ENCODE results near the gene PHLDB2.
A peak's percentile ranks its signal among the peaks of the same experiment; 100 is the strongest.

The PHLDB2 gene

GRCh38 chr3:111937871-111938270 is 78.8 kb downstream of the PHLDB2 start:
- Histone ChIP-seq H3K36me3 (ENCODE audit: low read depth) (peaks cover 88% of the 10 kb centered on the region), H3K9me3 (ENCODE audit: severe bottlenecking) (no peaks in the 10 kb centered on the region), H3K4me1 (ENCODE audit: insufficient read depth, poor library complexity, severe bottlenecking) (peaks cover 50% of the 10 kb centered on the region), H3K27ac (ENCODE audit: poor library complexity, severe bottlenecking) (peak overlapping the region; percentile 99), H3K4me3 (ENCODE audit: severe bottlenecking) (no peak overlapping the region), H3K27me3 (ENCODE audit: insufficient read depth, poor library complexity, severe bottlenecking) (no peaks in the 10 kb centered on the region)
- no peak for TF ChIP-seq CTCF (IDR thresholded peaks at IDR 0.05; ENCODE audit: poor library complexity, severe bottlenecking)
- no peak for ATAC-seq (ENCODE audit: low read depth)
- no peak for DNase-seq (ENCODE audit: low spot score)

DNA sequence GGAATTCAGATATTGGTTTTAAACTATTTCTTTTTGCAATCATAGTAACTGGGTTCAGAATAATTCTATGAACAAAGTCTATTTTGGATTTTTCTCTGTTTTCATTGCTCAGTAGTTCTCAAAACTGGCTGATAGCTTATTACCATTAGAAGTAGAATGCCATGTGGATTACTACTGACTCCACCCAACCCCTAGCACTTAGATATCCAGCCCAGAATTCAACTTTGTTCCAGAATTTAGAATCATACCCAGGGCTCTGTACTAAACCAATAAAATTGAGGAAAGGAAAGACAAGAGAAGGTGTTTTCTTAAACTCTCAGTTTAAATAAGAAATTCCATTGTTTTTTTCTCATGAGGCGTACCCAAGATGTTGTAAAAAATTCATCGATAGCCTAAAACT is 80.8 kb downstream of the PHLDB2 start:
- no peaks in the 10 kb centered on the region for H3K9me3 ChIP-seq (ENCODE audit: severe bottlenecking)
- H3K4me1 ChIP-seq (ENCODE audit: insufficient read depth, poor library complexity, severe bottlenecking): peaks cover 54% of the 10 kb centered on the region
- ATAC-seq (ENCODE audit: low read depth): no peak
- H3K36me3 ChIP-seq (ENCODE audit: low read depth): peaks cover 90% of the 10 kb centered on the region
- H3K4me3 ChIP-seq (ENCODE audit: severe bottlenecking): no peak overlapping the region
- H3K27me3 ChIP-seq (ENCODE audit: insufficient read depth, poor library complexity, severe bottlenecking): no peaks in the 10 kb centered on the region
- TF ChIP-seq CTCF (IDR thresholded peaks at IDR 0.05; ENCODE audit: poor library complexity, severe bottlenecking): no peak
- H3K27ac ChIP-seq (ENCODE audit: poor library complexity, severe bottlenecking): peak overlapping the region; percentile 14
- DNase-seq (ENCODE audit: low spot score): no peak

- Histone ChIP-seq H3K27ac (ENCODE audit: poor library complexity, severe bottlenecking) (peak overlapping the region; percentile 65), H3K9me3 (ENCODE audit: severe bottlenecking) (no peaks in the 10 kb centered on the region), H3K4me3 (ENCODE audit: severe bottlenecking) (no peak overlapping the region), H3K27me3 (ENCODE audit: insufficient read depth, poor library complexity, severe bottlenecking) (no peaks in the 10 kb centered on the region), H3K36me3 (ENCODE audit: low read depth) (peaks cover 98% of the 10 kb centered on the region), H3K4me1 (ENCODE audit: insufficient read depth, poor library complexity, severe bottlenecking) (peaks cover 19% of the 10 kb centered on the region)
- TF ChIP-seq CTCF (IDR thresholded peaks at IDR 0.05; ENCODE audit: poor library complexity, severe bottlenecking): no peak
- peak; percentile 51; the same call in 2 of the 3 replicates for ATAC-seq (ENCODE audit: low read depth)
- DNase-seq (ENCODE audit: low spot score): no peak
These were observed 84.5 kb downstream of the PHLDB2 start for GRCh38 chr3:111943533-111943932.

GRCh38 chr3:111944372-111944771 is 85.3 kb downstream of the PHLDB2 start:
- ATAC-seq (ENCODE audit: low read depth): peak; percentile 29; the same call in 1 of the 3 replicates
- TF ChIP-seq CTCF (IDR thresholded peaks at IDR 0.05; ENCODE audit: poor library complexity, severe bottlenecking): no peak

GRCh38 chr3:111947231-111947630 is 88.2 kb downstream of the PHLDB2 start:
- peaks cover 97% of the 10 kb centered on the region for H3K36me3 ChIP-seq (ENCODE audit: low read depth)
- ATAC-seq (ENCODE audit: low read depth): no peak
- no peak overlapping the region for H3K4me3 ChIP-seq (ENCODE audit: severe bottlenecking)
- H3K27ac ChIP-seq (ENCODE audit: poor library complexity, severe bottlenecking): no peak overlapping the region
- no peak for DNase-seq (ENCODE audit: low spot score)
- no peaks in the 10 kb centered on the region for H3K9me3 ChIP-seq (ENCODE audit: severe bottlenecking)
- TF ChIP-seq CTCF (IDR thresholded peaks at IDR 0.05; ENCODE audit: poor library complexity, severe bottlenecking): no peak
- no peaks in the 10 kb centered on the region for H3K27me3 ChIP-seq (ENCODE audit: insufficient read depth, poor library complexity, severe bottlenecking)
- peaks cover 19% of the 10 kb centered on the region for H3K4me1 ChIP-seq (ENCODE audit: insufficient read depth, poor library complexity, severe bottlenecking)

More at GRCh38 chr3:111944372-111944771, 85.3 kb downstream of the PHLDB2 start:
- no peak for DNase-seq (ENCODE audit: low spot score)
- Histone ChIP-seq H3K36me3 (ENCODE audit: low read depth) (peaks cover 98% of the 10 kb centered on the region), H3K4me1 (ENCODE audit: insufficient read depth, poor library complexity, severe bottlenecking) (peaks cover 19% of the 10 kb centered on the region), H3K27ac (ENCODE audit: poor library complexity, severe bottlenecking) (peak overlapping the region; percentile 65), H3K9me3 (ENCODE audit: severe bottlenecking) (no peaks in the 10 kb centered on the region), H3K4me3 (ENCODE audit: severe bottlenecking) (no peak overlapping the region), H3K27me3 (ENCODE audit: insufficient read depth, poor library complexity, severe bottlenecking) (no peaks in the 10 kb centered on the region)

Measured in RWPE2 (cell line).